Sigmoid colon (tissue), 7 donors: ENCODE results near the gene RYR3. TPM values are rescaled to one million over a fixed set of nuclear protein-coding genes. Genes with fewer than 3 reads are reported as not detected.

Experiments used
- DNase-seq: peaks from one replicate; pipeline ENCODE4 v3.0.0-alpha.2; 2019
- H3K27ac ChIP-seq, 4 donors: fragments of 200-600 bp; sonication (generic); one replicate each; pipeline ENCODE4 v1.5.1; 2016 to 2019; ENCODE audit warnings: mild to moderate bottlenecking in 1 of 4
- H3K27me3 ChIP-seq, 3 donors: fragments of 200-600 bp; sonication (generic); one replicate each; pipeline ENCODE4 v1.5.1; 2019; ENCODE audit warnings: mild to moderate bottlenecking in 1 of 3
- H3K36me3 ChIP-seq, 4 donors: fragments of 200-600 bp; sonication (generic); one replicate each; pipeline ENCODE4 v1.5.1; 2016 to 2019
- H3K4me1 ChIP-seq, 4 donors: fragments of 200-600 bp; sonication (generic); one replicate each; pipeline ENCODE4 v1.5.1; 2017 to 2019
- H3K4me3 ChIP-seq, 4 donors: fragments of 200-600 bp; sonication (generic); one replicate each; pipeline ENCODE4 v1.5.1; 2017 to 2019; ENCODE audit warnings: mild to moderate bottlenecking in 2 of 4, moderate library complexity in 1 of 4
- H3K9me3 ChIP-seq, 4 donors: fragments of 200-600 bp in 3 of 4; sonication (generic) in 3 of 4; one replicate each; pipeline versions ENCODE4 v1.5.1 to v1.6.1; 2013 to 2019
- CTCF ChIP-seq, 4 experiments: fragments of 450-650 bp in 3 of 4; fragments of 200-600 bp in 1 of 4; IDR thresholded peaks; one replicate each; pipeline ENCODE4 v1.5.1; 2016 to 2019; ENCODE audit warnings: antibody characterized with exemption in 4 of 4, mild to moderate bottlenecking in 3 of 4, moderate library complexity in 2 of 4
- EP300 ChIP-seq, 4 donors: sonication (generic); formaldehyde crosslinking; IDR thresholded peaks; one replicate each; pipeline ENCODE4 v1.6.1; 2017; ENCODE audit warnings: antibody characterized with exemption in 4 of 4
- POLR2A ChIP-seq, 2 donors: fragments of 450-650 bp; IDR thresholded peaks; one replicate each; pipeline ENCODE4 v1.6.1; 2016; ENCODE audit warnings: antibody characterized with exemption in 2 of 2, mild to moderate bottlenecking in 2 of 2, moderate library complexity in 2 of 2
- POLR2AphosphoS5 ChIP-seq, 4 donors: sonication (generic); formaldehyde crosslinking; IDR thresholded peaks; one replicate each; pipeline ENCODE4 v1.6.1; 2017; ENCODE audit warnings: antibody characterized with exemption in 4 of 4
- WGBS, 2 donors: extraction: QIAGEN DNeasy Blood & Tissue Kit; methylation state at CpG; one replicate each; pipeline ENCODE4 v1.1.7; 2013; 5-methylcytosine and 5-hydroxymethylcytosine counted together
- intact Hi-C: fragments of 100-400 bp; cut with DNase I; formaldehyde crosslinking; loops from one replicate; pipeline ENCODE4 v1.15.1; 2023
- polyA plus RNA-seq, 3 donors: library from polyadenylated mRNA; stranded (reverse); fragments of 200-250 nt; gene quantifications; one replicate each; pipeline ENCODE4 v1.2.3, GENCODE V29; 2013
- total RNA-seq, 4 donors: library from RNA; depleted of rRNA; stranded (reverse); fragments of >200 nt; gene quantifications; one replicate each; pipeline ENCODE4 v1.1.0, GENCODE V29; 2016
- donor health status: healthy with polysubstance abuse.
- donor health status: Bipolar disorder and iron deficiency.
- donor health status: healthy.

The RYR3 gene
- total and polyA plus RNA-seq, 7 donors, result 0.38 to 29.1 (median 10.5) TPM; not detected in 1

DNA sequence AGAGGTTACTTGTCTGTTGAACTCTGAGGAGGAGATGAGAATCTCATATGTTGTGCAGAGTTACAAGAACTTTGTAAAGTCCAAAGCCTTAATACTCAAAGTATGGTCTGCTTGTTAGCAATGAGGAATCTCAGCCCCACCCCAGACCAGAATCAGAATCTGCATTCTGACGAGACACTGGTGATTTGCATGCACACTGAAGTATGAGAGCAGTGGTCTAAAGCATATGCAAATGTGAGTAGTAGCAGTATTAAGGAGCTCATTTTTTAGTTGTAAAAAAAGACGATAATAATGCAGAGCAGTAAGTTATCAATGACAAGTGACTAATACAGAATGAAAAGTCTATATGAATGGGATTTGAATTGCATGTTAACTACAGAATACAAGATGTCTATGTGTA is 327.7 kb downstream of the RYR3 start:
- Histone ChIP-seq H3K4me1 (no peaks in the 10 kb centered on the region), H3K27ac (no peak overlapping the region), H3K4me3 (no peak overlapping the region), H3K36me3 (peaks cover 0 to 31% (median 0%) of the 10 kb centered on the region in 4 donors), H3K27me3 (no peaks in the 10 kb centered on the region), H3K9me3 (no peaks in the 10 kb centered on the region)
- no peak for DNase-seq
- intact Hi-C loops, result no loop called here
- 69 to 75% methylated on average over 2 of the region's 2 CpGs for WGBS, 2 donors
- TF ChIP-seq EP300 (IDR thresholded peaks at IDR 0.05), result no peak
- no peak for TF ChIP-seq CTCF (IDR thresholded peaks at IDR 0.05)
- no peak for TF ChIP-seq POLR2A (IDR thresholded peaks at IDR 0.05)
- no peak for TF ChIP-seq POLR2AphosphoS5 (IDR thresholded peaks at IDR 0.05)

DNA sequence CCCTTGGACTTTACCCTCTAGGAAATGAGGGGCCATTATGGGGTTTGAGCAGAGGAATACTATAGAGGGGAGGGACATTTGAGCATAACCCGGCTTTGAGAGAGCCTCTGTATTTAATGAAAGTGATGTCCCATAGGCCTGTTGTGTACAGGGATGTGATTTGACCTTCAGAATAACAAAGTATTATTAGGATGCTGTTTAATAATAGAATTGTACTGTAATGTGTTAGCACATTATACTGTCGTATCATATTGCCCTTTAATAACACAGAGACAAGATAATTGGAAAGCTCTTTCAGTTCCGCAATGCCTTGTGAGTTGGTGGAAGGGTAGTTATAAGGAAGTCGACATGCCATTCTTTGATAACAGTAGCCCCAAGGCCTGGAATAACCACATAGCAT is 328.3 kb downstream of the RYR3 start:
- no peaks in the 10 kb centered on the region for H3K4me1 ChIP-seq
- TF ChIP-seq EP300 (IDR thresholded peaks at IDR 0.05) (no peak), CTCF (IDR thresholded peaks at IDR 0.05) (no peak), POLR2A (IDR thresholded peaks at IDR 0.05) (no peak), POLR2AphosphoS5 (IDR thresholded peaks at IDR 0.05) (no peak)
- H3K9me3 ChIP-seq, result no peaks in the 10 kb centered on the region
- DNase-seq, result no peak
- H3K27ac ChIP-seq, result no peak overlapping the region
- no peak overlapping the region for H3K4me3 ChIP-seq
- 71 to 87% methylated on average over 4 of the region's 4 CpGs for WGBS, 2 donors
- intact Hi-C loops, result no loop called here
- peaks cover 0 to 33% (median 0%) of the 10 kb centered on the region in 4 donors for H3K36me3 ChIP-seq
- H3K27me3 ChIP-seq, result no peaks in the 10 kb centered on the region

- Histone ChIP-seq H3K36me3 (peaks cover 0 to 34% (median 0%) of the 10 kb centered on the region in 4 donors), H3K27me3 (no peaks in the 10 kb centered on the region), H3K27ac (no peak overlapping the region), H3K4me1 (no peaks in the 10 kb centered on the region), H3K4me3 (no peak overlapping the region), H3K9me3 (no peaks in the 10 kb centered on the region)
- intact Hi-C loops, result no loop called here
- 88 to 93% methylated on average over 4 of the region's 4 CpGs for WGBS, 2 donors
- DNase-seq, result no peak
- TF ChIP-seq POLR2A (IDR thresholded peaks at IDR 0.05) (no peak), EP300 (IDR thresholded peaks at IDR 0.05) (no peak), POLR2AphosphoS5 (IDR thresholded peaks at IDR 0.05) (no peak), CTCF (IDR thresholded peaks at IDR 0.05) (no peak)
Measured at GRCh38 chr15:33639456-33639855, 328.7 kb downstream of the RYR3 start.

GRCh38 chr15:33639978-33640377 is 329.2 kb downstream of the RYR3 start:
- peaks cover 0 to 31% (median 0%) of the 10 kb centered on the region in 4 donors for H3K36me3 ChIP-seq
- no peaks in the 10 kb centered on the region for H3K27me3 ChIP-seq
- H3K27ac ChIP-seq, result no peak overlapping the region
- intact Hi-C loops, result no loop called here
- no peaks in the 10 kb centered on the region for H3K4me1 ChIP-seq
- 34 to 35% methylated on average over 6 of the region's 6 CpGs for WGBS, 2 donors
- H3K9me3 ChIP-seq, result no peaks in the 10 kb centered on the region
- no peak for DNase-seq
- TF ChIP-seq POLR2AphosphoS5 (IDR thresholded peaks at IDR 0.05) (no peak), POLR2A (IDR thresholded peaks at IDR 0.05) (no peak), CTCF (IDR thresholded peaks at IDR 0.05) (no peak), EP300 (IDR thresholded peaks at IDR 0.05) (no peak)
- H3K4me3 ChIP-seq, result no peak overlapping the region

- H3K9me3 ChIP-seq, result no peaks in the 10 kb centered on the region
- no peak for TF ChIP-seq POLR2AphosphoS5 (IDR thresholded peaks at IDR 0.05)
- TF ChIP-seq EP300 (IDR thresholded peaks at IDR 0.05), result no peak
- TF ChIP-seq POLR2A (IDR thresholded peaks at IDR 0.05), result no peak
- TF ChIP-seq CTCF (IDR thresholded peaks at IDR 0.05), result no peak
- H3K27me3 ChIP-seq, result no peaks in the 10 kb centered on the region
- DNase-seq, result no peak
- no peak overlapping the region for H3K4me3 ChIP-seq
- no peaks in the 10 kb centered on the region for H3K4me1 ChIP-seq
- WGBS, 2 donors, result 64 to 81% methylated on average over 4 of the region's 4 CpGs
- intact Hi-C loops, result no loop called here
- H3K36me3 ChIP-seq, result peaks cover 0 to 26% (median 0%) of the 10 kb centered on the region in 4 donors
- H3K27ac ChIP-seq, result no peak overlapping the region
Measured at GRCh38 chr15:33641069-33641468, 330.3 kb downstream of the RYR3 start.
